Peyer's patch (tissue), 4 donors: ENCODE data around the gene DOCK6.

Source experiments
- POLR2A ChIP-seq, 2 donors: fragments of 450-650 bp; IDR thresholded peaks; one replicate each; pipeline ENCODE4 v1.5.1; 2017; ENCODE audit warnings: antibody characterized with exemption in 2 of 2, mild to moderate bottlenecking in 2 of 2, moderate library complexity in 2 of 2
- TF ChIP-seq, protein P1 (sequence below), 6 experiments: fragments of 450-650 bp in 4 of 6; fragments of 200-600 bp in 2 of 6; sonication (generic) in 1 of 6; IDR thresholded peaks; one replicate each; pipeline ENCODE4 v1.5.1; 2017 to 2019; ENCODE audit warnings: antibody characterized with exemption in 6 of 6, mild to moderate bottlenecking in 3 of 6, moderate library complexity in 1 of 6

DNA sequence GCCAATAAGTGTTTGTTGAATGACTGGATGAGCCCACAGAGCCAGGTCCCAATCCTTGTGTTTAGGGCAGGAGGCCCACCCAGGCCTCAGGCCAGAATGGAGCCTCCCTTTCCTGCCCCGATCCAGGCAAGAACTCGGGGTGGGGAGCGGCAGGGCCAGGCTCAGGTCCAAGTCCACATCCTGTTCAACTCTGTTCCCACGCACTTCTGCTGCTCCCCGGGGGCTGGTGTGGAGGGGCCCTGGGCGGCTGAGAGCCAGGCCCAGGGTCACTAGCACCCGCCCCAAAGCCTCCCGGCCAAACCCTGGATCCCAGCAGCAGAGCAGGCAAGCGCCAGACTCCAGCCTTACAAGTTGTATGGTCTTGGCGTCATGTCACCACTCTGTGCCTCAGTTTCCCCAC is 14.9 kb downstream of the DOCK6 start:
- TF ChIP-seq, protein P1, sequence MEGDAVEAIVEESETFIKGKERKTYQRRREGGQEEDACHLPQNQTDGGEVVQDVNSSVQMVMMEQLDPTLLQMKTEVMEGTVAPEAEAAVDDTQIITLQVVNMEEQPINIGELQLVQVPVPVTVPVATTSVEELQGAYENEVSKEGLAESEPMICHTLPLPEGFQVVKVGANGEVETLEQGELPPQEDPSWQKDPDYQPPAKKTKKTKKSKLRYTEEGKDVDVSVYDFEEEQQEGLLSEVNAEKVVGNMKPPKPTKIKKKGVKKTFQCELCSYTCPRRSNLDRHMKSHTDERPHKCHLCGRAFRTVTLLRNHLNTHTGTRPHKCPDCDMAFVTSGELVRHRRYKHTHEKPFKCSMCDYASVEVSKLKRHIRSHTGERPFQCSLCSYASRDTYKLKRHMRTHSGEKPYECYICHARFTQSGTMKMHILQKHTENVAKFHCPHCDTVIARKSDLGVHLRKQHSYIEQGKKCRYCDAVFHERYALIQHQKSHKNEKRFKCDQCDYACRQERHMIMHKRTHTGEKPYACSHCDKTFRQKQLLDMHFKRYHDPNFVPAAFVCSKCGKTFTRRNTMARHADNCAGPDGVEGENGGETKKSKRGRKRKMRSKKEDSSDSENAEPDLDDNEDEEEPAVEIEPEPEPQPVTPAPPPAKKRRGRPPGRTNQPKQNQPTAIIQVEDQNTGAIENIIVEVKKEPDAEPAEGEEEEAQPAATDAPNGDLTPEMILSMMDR (IDR thresholded peaks at IDR 0.05), result no peak
- TF ChIP-seq POLR2A (IDR thresholded peaks at IDR 0.05), result no peak
